Lung (tissue), 12 donors: ENCODE data around the gene CNR2. TPM values are rescaled to one million over a fixed set of nuclear protein-coding genes. Genes with fewer than 3 reads are reported as not detected.
A peak's percentile ranks its signal among the peaks of the same experiment; 100 is the strongest.

Experiments
- ATAC-seq: fragments of 200-7000 bp; cut with Tn5 transposase; one replicate; pipeline ENCODE4 v1.9.1; 2020; ENCODE audit warnings: moderate number of reproducible peaks; ENCODE audit not compliant: insufficient read depth, low FRiP score
- DNase-seq, 3 donors: peaks; one replicate each; pipeline ENCODE4 v3.0.0-alpha.2; 2013 to 2017
- H3K27ac ChIP-seq, 2 donors: one replicate each; pipeline ENCODE4 v1.5.1; 2013; ENCODE audit warnings: mild to moderate bottlenecking in 2 of 2, moderate library complexity in 2 of 2, control low read depth in 1 of 2, inconsistent platforms in 1 of 2, low read depth in 1 of 2, low read length in 1 of 2
- H3K27me3 ChIP-seq, 3 donors: one replicate each; pipeline ENCODE4 v1.5.1; 2013; ENCODE audit warnings: low read length in 2 of 3; ENCODE audit not compliant: control insufficient read depth in 3 of 3, insufficient read depth in 3 of 3
- H3K36me3 ChIP-seq, 4 donors: one replicate each; pipeline ENCODE4 v1.5.1; 2013; ENCODE audit warnings: low read length in 4 of 4, mild to moderate bottlenecking in 1 of 4, moderate library complexity in 1 of 4; ENCODE audit not compliant: control insufficient read depth in 4 of 4, insufficient read depth in 4 of 4
- H3K4me1 ChIP-seq, 5 donors: one replicate each; pipeline ENCODE4 v1.5.1; 2013; ENCODE audit warnings: low read length in 5 of 5, mild to moderate bottlenecking in 2 of 5, moderate library complexity in 1 of 5; ENCODE audit not compliant: control insufficient read depth in 5 of 5, insufficient read depth in 5 of 5
- H3K4me3 ChIP-seq: one replicate; pipeline ENCODE4 v1.5.1; 2013; ENCODE audit warnings: mild to moderate bottlenecking, control low read depth, moderate library complexity
- H3K9ac ChIP-seq, 2 donors: one replicate each; pipeline ENCODE4 v1.5.1; 2013; ENCODE audit warnings: low read length in 2 of 2, control low read depth in 1 of 2; ENCODE audit not compliant: insufficient read depth in 1 of 2
- H3K9me3 ChIP-seq, 4 donors: one replicate each; pipeline ENCODE4 v1.5.1; 2013; ENCODE audit warnings: low read length in 3 of 4, mild to moderate bottlenecking in 1 of 4, moderate library complexity in 1 of 4; ENCODE audit not compliant: control insufficient read depth in 4 of 4, insufficient read depth in 3 of 4
- WGBS, 2 donors: extraction: QIAGEN DNeasy Blood & Tissue Kit; methylation state at CpG; one replicate each; pipeline ENCODE4 v1.1.7; 2013; 5-methylcytosine and 5-hydroxymethylcytosine counted together
- polyA plus RNA-seq, 2 donors: library from polyadenylated mRNA; stranded (reverse); fragments of 200-250 nt; gene quantifications; one replicate each; pipeline ENCODE4 v1.2.1, GENCODE V29; 2013
- total RNA-seq, 2 donors: library from RNA; depleted of rRNA in 1 of 2; stranded (reverse); fragments of >200 nt in 1 of 2; gene quantifications; one replicate each; pipeline ENCODE4 v1.2.1, GENCODE V29; 2014 to 2021
- TF ChIP-seq, protein P1 (sequence below): IDR thresholded peaks from 2 replicates; pipeline ENCODE4 v1.5.1; 2012; ENCODE audit warnings: mild to moderate bottlenecking; ENCODE audit errors: control extremely low read depth, extremely low read depth
- donor health status: control.
- donor health status: control.
- donor health status: Bipolar disorder and iron deficiency.
- donor health status: healthy.
- donor health status: DM: yes; HTN: yes; CAD: no.

Gene CNR2
- total and polyA plus RNA-seq, 4 donors, result 0.04 to 0.46 (median 0.10) TPM

DNA sequence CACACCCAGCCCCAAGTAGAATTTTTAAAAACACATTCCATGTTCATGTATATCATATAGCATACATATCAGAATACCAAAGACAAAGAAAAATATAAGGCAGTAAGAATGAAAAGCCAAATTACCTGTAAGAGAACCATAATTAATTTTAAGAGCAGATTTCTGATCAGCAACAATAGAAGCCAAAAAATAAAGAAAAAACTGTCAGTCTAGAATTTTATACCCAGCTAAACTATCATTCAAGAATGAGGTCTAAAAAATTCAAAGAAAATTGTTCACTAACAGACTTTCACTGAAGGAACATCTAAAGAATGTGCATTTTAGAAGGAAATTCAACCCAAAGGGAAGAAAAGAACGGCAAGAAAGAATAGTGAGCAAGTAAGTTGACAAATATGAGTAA, 34.5 kb downstream of the CNR2 start:
- H3K4me3 ChIP-seq, result no peak overlapping the region
- no peak for DNase-seq
- no peaks in the 10 kb centered on the region for H3K36me3 ChIP-seq
- H3K9me3 ChIP-seq, result peaks cover 0 to 12% (median 6%) of the 10 kb centered on the region in 4 donors
- H3K9ac ChIP-seq, result no peak overlapping the region
- peaks cover 0 to 2% (median 0%) of the 10 kb centered on the region in 5 donors for H3K4me1 ChIP-seq
- H3K27me3 ChIP-seq, result no peaks in the 10 kb centered on the region
- 88 to 96% methylated on average over 1 of the region's 1 CpG for WGBS, 2 donors
- H3K27ac ChIP-seq, result no peak overlapping the region
- ATAC-seq, result no peak
- TF ChIP-seq, protein P1, sequence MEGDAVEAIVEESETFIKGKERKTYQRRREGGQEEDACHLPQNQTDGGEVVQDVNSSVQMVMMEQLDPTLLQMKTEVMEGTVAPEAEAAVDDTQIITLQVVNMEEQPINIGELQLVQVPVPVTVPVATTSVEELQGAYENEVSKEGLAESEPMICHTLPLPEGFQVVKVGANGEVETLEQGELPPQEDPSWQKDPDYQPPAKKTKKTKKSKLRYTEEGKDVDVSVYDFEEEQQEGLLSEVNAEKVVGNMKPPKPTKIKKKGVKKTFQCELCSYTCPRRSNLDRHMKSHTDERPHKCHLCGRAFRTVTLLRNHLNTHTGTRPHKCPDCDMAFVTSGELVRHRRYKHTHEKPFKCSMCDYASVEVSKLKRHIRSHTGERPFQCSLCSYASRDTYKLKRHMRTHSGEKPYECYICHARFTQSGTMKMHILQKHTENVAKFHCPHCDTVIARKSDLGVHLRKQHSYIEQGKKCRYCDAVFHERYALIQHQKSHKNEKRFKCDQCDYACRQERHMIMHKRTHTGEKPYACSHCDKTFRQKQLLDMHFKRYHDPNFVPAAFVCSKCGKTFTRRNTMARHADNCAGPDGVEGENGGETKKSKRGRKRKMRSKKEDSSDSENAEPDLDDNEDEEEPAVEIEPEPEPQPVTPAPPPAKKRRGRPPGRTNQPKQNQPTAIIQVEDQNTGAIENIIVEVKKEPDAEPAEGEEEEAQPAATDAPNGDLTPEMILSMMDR, result no peak

DNA sequence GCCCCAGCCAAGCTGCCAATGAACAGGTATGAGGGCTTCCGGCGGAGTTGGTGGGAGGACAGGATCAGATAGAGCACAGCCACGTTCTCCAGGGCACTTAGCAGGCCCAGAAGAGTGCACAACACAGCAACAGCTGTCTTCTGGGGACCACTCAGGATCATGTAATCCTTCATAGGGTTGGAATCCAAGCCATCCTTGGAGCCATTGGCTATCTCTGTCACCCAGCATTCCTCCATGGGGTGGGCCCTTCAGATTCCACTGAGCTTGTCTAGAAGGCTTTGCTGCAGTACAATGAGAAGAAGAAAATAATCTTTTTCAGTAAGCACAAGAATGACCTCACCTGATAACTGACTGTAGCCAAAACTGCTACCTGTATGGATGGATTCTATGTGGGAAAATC, 37.8 kb downstream of the CNR2 start:
- ATAC-seq, result no peak
- no peak overlapping the region for H3K27ac ChIP-seq
- TF ChIP-seq, protein P1, result no peak
- H3K9ac ChIP-seq, result no peak overlapping the region
- DNase-seq, result no peak
- 87 to 89% methylated on average over 3 of the region's 3 CpGs for WGBS, 2 donors
- H3K36me3 ChIP-seq, result no peaks in the 10 kb centered on the region
- H3K9me3 ChIP-seq, result peaks cover 0 to 12% (median 6%) of the 10 kb centered on the region in 4 donors
- H3K4me3 ChIP-seq, result no peak overlapping the region
- peaks cover 0 to 2% (median 0%) of the 10 kb centered on the region in 5 donors for H3K4me1 ChIP-seq
- no peaks in the 10 kb centered on the region for H3K27me3 ChIP-seq

- WGBS, 2 donors, result 87 to 95% methylated on average over 3 of the region's 3 CpGs
- H3K4me3 ChIP-seq, result no peak overlapping the region
- peaks cover 0 to 2% (median 0%) of the 10 kb centered on the region in 3 donors for H3K27me3 ChIP-seq
- peaks cover 0 to 12% (median 0%) of the 10 kb centered on the region in 5 donors for H3K4me1 ChIP-seq
- DNase-seq (no peak), ATAC-seq (no peak)
- H3K27ac ChIP-seq, result no peak overlapping the region
- H3K9ac ChIP-seq, result no peak overlapping the region
- TF ChIP-seq, protein P1, result no peak
- no peaks in the 10 kb centered on the region for H3K36me3 ChIP-seq
- no peaks in the 10 kb centered on the region for H3K9me3 ChIP-seq
These were observed 40.7 kb downstream of the CNR2 start for GRCh38 chr1:23872421-23872820.

GRCh38 chr1:23869051-23869450, 44.1 kb downstream of the CNR2 start:
- Histone ChIP-seq H3K36me3 (no peaks in the 10 kb centered on the region), H3K27me3 (peaks cover 0 to 2% (median 0%) of the 10 kb centered on the region in 3 donors), H3K9ac (no peak overlapping the region), H3K9me3 (no peaks in the 10 kb centered on the region), H3K27ac (peak overlapping the region in 1 of 2 donors; percentile 71), H3K4me1 (peaks cover 0 to 15% (median 11%) of the 10 kb centered on the region in 5 donors), H3K4me3 (no peak overlapping the region)
- 28 to 41% methylated on average over 10 of the region's 10 CpGs for WGBS, 2 donors
- DNase-seq (no peak), ATAC-seq (no peak)
- TF ChIP-seq, protein P1, result no peak
